ENCODE measurements around the gene NARF. TPM values are rescaled to one million over a fixed set of nuclear protein-coding genes. Genes with fewer than 3 reads are reported as not detected.

The NARF gene
- 70.2 and 74.2 TPM in 2 replicates for polyA plus RNA-seq (2013)

DNA sequence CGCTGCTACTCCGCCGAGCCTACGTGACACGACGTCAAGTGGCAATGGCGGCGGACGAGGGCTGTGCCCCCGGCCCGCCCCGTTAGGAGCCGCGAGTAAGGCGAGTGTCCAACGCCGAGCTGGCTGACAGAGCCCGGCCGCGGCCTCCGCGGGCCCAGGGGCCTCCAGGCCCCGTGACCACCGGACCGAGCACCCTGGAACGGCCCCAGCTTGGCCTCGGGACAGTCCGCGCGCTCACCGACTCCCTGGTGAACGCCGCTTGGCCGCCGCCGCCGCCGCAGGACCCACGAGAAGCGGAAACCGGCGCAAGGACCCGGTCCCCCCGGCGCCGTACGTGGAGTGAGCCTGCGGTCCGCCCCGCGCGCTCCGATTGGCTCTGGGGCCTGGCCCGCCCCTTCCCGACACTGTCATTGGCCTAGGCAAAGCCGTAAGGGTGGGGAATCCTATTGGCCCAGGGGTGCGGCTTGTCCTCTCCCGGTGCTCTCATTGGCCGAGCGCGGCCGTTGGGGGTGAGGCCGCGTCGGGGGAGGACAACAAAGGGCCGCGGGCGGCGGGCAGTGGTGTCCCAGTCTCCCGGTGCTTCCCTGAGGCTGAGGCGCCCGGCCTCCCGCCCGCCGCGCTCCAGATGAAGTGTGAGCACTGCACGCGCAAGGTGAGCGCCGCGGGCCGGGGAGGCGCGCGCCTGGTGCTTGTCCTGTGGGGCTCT lies at the start of gene NARF:
NARF (plus strand) TSS at position 563 of the 706 bp plus-strand sequence; CDS start at position 626, 63 bp downstream.
- H3K27me3 ChIP-seq (ENCODE audit: insufficient read depth, low read length) = no peaks in the 10 kb centered on the region
- H2BK12ac ChIP-seq (ENCODE audit: low read length) = no peak within 1 kb of the TSS
- H3K4me1 ChIP-seq (ENCODE audit: control insufficient read depth in 1 of 2, insufficient read depth in 2 of 2, low read length in 2 of 2) = peaks cover 5 to 6% of the 10 kb centered on the region in 2 experiments
- H3K4me2 ChIP-seq (ENCODE audit: low read length) = peak within 1 kb of the TSS; percentile 89
- H4K8ac ChIP-seq (ENCODE audit: low read depth, low read length) = peak within 1 kb of the TSS; percentile 98
- peak within 1 kb of the TSS; percentile 90 for H2AK5ac ChIP-seq (ENCODE audit: low read length)
- peak within 1 kb of the TSS; percentile 100 for H4K91ac ChIP-seq (ENCODE audit: low read depth, low read length)
- H3K4me3 ChIP-seq (ENCODE audit: low read depth, low read length) = peak within 1 kb of the TSS; percentile 88
- DNase-seq = peak; percentile 98 to 99
- peak within 1 kb of the TSS; percentile 99 for H3K9ac ChIP-seq (ENCODE audit: low read length)
- peak within 1 kb of the TSS; percentile 99 for H2BK5ac ChIP-seq (ENCODE audit: low read depth, low read length, poor library complexity)
- H3K9me3 ChIP-seq (ENCODE audit: insufficient read depth, low read depth, low read length) = no peaks in the 10 kb centered on the region
- no CpG with 5 or more reads among the region's 85 CpGs for WGBS (ENCODE audit: extremely low coverage, insufficient coverage, insufficient read length)
- H3K27ac ChIP-seq (ENCODE audit: low read depth, low read length) = peak within 1 kb of the TSS; percentile 100
- H3K4ac ChIP-seq (ENCODE audit: low read depth, low read length) = peak within 1 kb of the TSS; percentile 98
- peak within 1 kb of the TSS; percentile 91 for H4K12ac ChIP-seq (ENCODE audit: low read depth, low read length)
- H2BK120ac ChIP-seq (ENCODE audit: insufficient read depth, low read length, poor library complexity) = peak within 1 kb of the TSS; percentile 96
- H3K18ac ChIP-seq (ENCODE audit: low read length) = peak within 1 kb of the TSS; percentile 98
- H3K79me2 ChIP-seq (ENCODE audit: control insufficient read depth, insufficient read depth, low read length, poor library complexity) = peaks cover 5% of the 10 kb centered on the region
- H2AFZ ChIP-seq (ENCODE audit: insufficient read depth, low read length, poor library complexity) = peak within 1 kb of the TSS; percentile 89
- peaks cover 12 to 21% of the 10 kb centered on the region in 2 experiments for H3K36me3 ChIP-seq (ENCODE audit: control insufficient read depth in 1 of 2, insufficient read depth in 2 of 2, low read length in 2 of 2)
- H3K23ac ChIP-seq (ENCODE audit: low read length) = no peak within 1 kb of the TSS
- H3K79me1 ChIP-seq (ENCODE audit: low read length) = peaks cover 6% of the 10 kb centered on the region
- H3K14ac ChIP-seq (ENCODE audit: low read length) = peak within 1 kb of the TSS; percentile 98

DNA sequence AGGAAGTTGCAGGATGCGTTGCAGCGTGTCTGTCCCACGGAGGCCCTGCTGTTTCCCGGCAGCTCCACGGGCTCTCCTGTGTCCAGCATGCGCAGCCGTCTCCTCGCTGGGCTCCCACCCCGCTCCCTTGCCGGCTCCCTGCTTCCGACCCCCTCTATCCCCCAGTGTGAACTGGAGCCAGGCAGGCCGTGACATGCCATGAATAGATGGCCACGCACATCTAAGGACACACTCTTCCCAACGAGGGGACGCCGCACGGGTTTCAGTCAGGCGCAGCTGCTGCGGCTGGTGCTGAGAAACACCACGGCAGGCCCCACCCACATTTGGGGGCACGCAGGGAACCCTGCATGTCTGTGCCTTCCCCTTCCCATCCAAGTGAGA lies 49.6 kb upstream of the NARF start:
- no peak overlapping the region for H4K91ac ChIP-seq (ENCODE audit: low read depth, low read length)
- no peaks in the 10 kb centered on the region for H3K27me3 ChIP-seq (ENCODE audit: insufficient read depth, low read length)
- WGBS (ENCODE audit: extremely low coverage, insufficient coverage, insufficient read length) = no CpG with 5 or more reads among the region's 21 CpGs
- DNase-seq = no peak
- H3K4ac ChIP-seq (ENCODE audit: low read depth, low read length) = no peak overlapping the region
- H3K4me1 ChIP-seq (ENCODE audit: control insufficient read depth in 1 of 2, insufficient read depth in 2 of 2, low read length in 2 of 2) = no peaks in the 10 kb centered on the region
- peak overlapping the region; percentile 37 for H3K9ac ChIP-seq (ENCODE audit: low read length)
- H3K79me1 ChIP-seq (ENCODE audit: low read length) = no peaks in the 10 kb centered on the region
- H3K27ac ChIP-seq (ENCODE audit: low read depth, low read length) = no peak overlapping the region
- no peak overlapping the region for H2AK5ac ChIP-seq (ENCODE audit: low read length)
- H3K23ac ChIP-seq (ENCODE audit: low read length) = no peak overlapping the region
- peak overlapping the region; percentile 18 for H3K4me3 ChIP-seq (ENCODE audit: low read depth, low read length)
- no peak overlapping the region for H3K14ac ChIP-seq (ENCODE audit: low read length)
- no peak overlapping the region for H2BK5ac ChIP-seq (ENCODE audit: low read depth, low read length, poor library complexity)
- H2AFZ ChIP-seq (ENCODE audit: insufficient read depth, low read length, poor library complexity) = no peak overlapping the region
- no peaks in the 10 kb centered on the region for H3K9me3 ChIP-seq (ENCODE audit: insufficient read depth, low read depth, low read length)
- H3K79me2 ChIP-seq (ENCODE audit: control insufficient read depth, insufficient read depth, low read length, poor library complexity) = no peaks in the 10 kb centered on the region
- no peak overlapping the region for H3K4me2 ChIP-seq (ENCODE audit: low read length)
- H3K36me3 ChIP-seq (ENCODE audit: control insufficient read depth in 1 of 2, insufficient read depth in 2 of 2, low read length in 2 of 2) = peaks cover 0 to 4% of the 10 kb centered on the region in 2 experiments
- H2BK120ac ChIP-seq (ENCODE audit: insufficient read depth, low read length, poor library complexity) = no peak overlapping the region
- no peak overlapping the region for H3K18ac ChIP-seq (ENCODE audit: low read length)
- H4K12ac ChIP-seq (ENCODE audit: low read depth, low read length) = no peak overlapping the region
- no peak overlapping the region for H2BK12ac ChIP-seq (ENCODE audit: low read length)
- H4K8ac ChIP-seq (ENCODE audit: low read depth, low read length) = no peak overlapping the region

DNA sequence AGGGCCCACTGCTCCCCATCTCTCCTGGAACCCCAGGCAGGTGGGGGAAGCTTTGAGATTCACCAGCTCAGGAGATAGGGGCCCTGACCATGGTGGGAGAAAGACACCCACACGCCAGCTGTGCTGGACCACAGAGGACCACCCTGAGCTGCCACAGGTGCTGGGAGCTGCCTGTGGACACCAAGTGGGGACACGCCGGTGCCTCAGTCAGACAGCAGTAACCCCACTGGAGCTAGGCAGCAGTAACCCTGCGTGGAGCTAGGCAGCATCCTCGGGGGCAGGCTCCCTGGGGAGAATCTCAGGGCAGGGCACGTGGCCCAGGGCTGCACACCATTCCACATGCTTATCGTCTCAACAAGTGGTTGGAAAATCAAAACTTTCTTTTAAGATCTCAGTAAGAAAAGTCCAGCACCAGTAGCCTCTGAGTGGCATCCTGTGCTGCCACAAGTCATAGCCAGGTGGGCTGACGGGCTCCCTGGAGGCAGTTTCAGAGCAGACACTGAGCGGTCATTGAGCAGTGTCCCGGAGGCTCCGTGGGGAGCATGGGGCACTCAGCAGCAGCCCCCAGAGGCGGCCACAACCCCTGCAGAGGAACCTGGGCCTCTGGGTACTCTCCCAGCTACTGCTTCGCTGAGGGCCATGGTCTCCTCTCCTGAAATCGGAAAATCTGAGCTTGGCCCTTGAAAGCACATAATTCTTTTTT lies 48.4 kb upstream of the NARF start:
- Histone ChIP-seq H3K4me3 (ENCODE audit: low read depth, low read length) (no peak overlapping the region), H3K4ac (ENCODE audit: low read depth, low read length) (no peak overlapping the region), H3K27me3 (ENCODE audit: insufficient read depth, low read length) (no peaks in the 10 kb centered on the region), H4K91ac (ENCODE audit: low read depth, low read length) (no peak overlapping the region), H2BK12ac (ENCODE audit: low read length) (no peak overlapping the region), H3K27ac (ENCODE audit: low read depth, low read length) (no peak overlapping the region), H2AFZ (ENCODE audit: insufficient read depth, low read length, poor library complexity) (no peak overlapping the region), H2BK5ac (ENCODE audit: low read depth, low read length, poor library complexity) (no peak overlapping the region), H3K79me1 (ENCODE audit: low read length) (no peaks in the 10 kb centered on the region), H3K4me1 (ENCODE audit: control insufficient read depth in 1 of 2, insufficient read depth in 2 of 2, low read length in 2 of 2) (no peaks in the 10 kb centered on the region), H2AK5ac (ENCODE audit: low read length) (no peak overlapping the region), H3K9ac (ENCODE audit: low read length) (no peak overlapping the region), H3K36me3 (ENCODE audit: control insufficient read depth in 1 of 2, insufficient read depth in 2 of 2, low read length in 2 of 2) (no peaks in the 10 kb centered on the region), H3K79me2 (ENCODE audit: control insufficient read depth, insufficient read depth, low read length, poor library complexity) (no peaks in the 10 kb centered on the region), H3K4me2 (ENCODE audit: low read length) (no peak overlapping the region), H3K9me3 (ENCODE audit: insufficient read depth, low read depth, low read length) (no peaks in the 10 kb centered on the region), H3K23ac (ENCODE audit: low read length) (no peak overlapping the region), H4K12ac (ENCODE audit: low read depth, low read length) (no peak overlapping the region), H3K14ac (ENCODE audit: low read length) (no peak overlapping the region), H3K18ac (ENCODE audit: low read length) (no peak overlapping the region), H4K8ac (ENCODE audit: low read depth, low read length) (no peak overlapping the region), H2BK120ac (ENCODE audit: insufficient read depth, low read length, poor library complexity) (no peak overlapping the region)
- WGBS (ENCODE audit: extremely low coverage, insufficient coverage, insufficient read length) = no CpG with 5 or more reads among the region's 14 CpGs
- DNase-seq = no peak

DNA sequence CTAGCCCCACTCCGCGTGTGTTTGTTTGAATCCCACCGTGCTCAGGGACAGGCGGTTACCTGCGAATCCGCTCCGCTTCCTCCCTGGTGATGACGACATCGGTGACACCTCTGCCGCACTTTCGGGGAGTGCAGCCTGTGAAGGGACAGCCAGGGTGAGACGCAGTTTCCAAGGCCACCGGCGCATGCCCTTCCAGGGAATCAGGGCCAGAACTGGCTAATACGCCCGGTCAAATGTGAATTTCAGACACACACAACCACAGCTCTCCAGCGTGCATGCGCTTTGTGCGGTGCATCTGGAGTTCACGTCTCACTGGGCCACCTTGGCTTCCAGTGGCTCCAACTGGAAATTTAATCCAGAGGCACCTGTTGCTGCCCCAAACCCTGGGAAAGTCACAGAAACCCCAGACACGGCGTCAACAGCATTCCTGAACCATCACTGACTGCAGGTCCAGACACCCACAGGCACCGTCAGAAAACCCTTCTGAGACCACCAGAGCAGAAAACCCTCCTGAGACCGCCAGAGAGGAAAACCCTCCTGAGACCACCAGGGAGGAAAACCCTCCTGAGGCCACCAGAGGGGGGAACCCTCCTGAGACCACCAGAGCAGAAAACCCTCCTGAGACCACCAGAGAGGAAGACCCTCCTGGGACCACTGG lies 47.0 kb upstream of the NARF start:
- H2BK5ac ChIP-seq (ENCODE audit: low read depth, low read length, poor library complexity) = no peak overlapping the region
- no peak overlapping the region for H2AK5ac ChIP-seq (ENCODE audit: low read length)
- no peak overlapping the region for H2AFZ ChIP-seq (ENCODE audit: insufficient read depth, low read length, poor library complexity)
- H3K36me3 ChIP-seq (ENCODE audit: control insufficient read depth in 1 of 2, insufficient read depth in 2 of 2, low read length in 2 of 2) = no peaks in the 10 kb centered on the region
- H3K79me2 ChIP-seq (ENCODE audit: control insufficient read depth, insufficient read depth, low read length, poor library complexity) = no peaks in the 10 kb centered on the region
- DNase-seq = no peak
- no peak overlapping the region for H4K8ac ChIP-seq (ENCODE audit: low read depth, low read length)
- H3K9ac ChIP-seq (ENCODE audit: low read length) = peak overlapping the region; percentile 64
- no peaks in the 10 kb centered on the region for H3K4me1 ChIP-seq (ENCODE audit: control insufficient read depth in 1 of 2, insufficient read depth in 2 of 2, low read length in 2 of 2)
- H2BK120ac ChIP-seq (ENCODE audit: insufficient read depth, low read length, poor library complexity) = no peak overlapping the region
- no peaks in the 10 kb centered on the region for H3K27me3 ChIP-seq (ENCODE audit: insufficient read depth, low read length)
- peaks cover 2% of the 10 kb centered on the region for H3K9me3 ChIP-seq (ENCODE audit: insufficient read depth, low read depth, low read length)
- H4K12ac ChIP-seq (ENCODE audit: low read depth, low read length) = no peak overlapping the region
- no peak overlapping the region for H3K18ac ChIP-seq (ENCODE audit: low read length)
- no peak overlapping the region for H3K14ac ChIP-seq (ENCODE audit: low read length)
- H3K27ac ChIP-seq (ENCODE audit: low read depth, low read length) = no peak overlapping the region
- no peak overlapping the region for H3K4me3 ChIP-seq (ENCODE audit: low read depth, low read length)
- no peak overlapping the region for H3K23ac ChIP-seq (ENCODE audit: low read length)
- H3K4me2 ChIP-seq (ENCODE audit: low read length) = no peak overlapping the region
- H4K91ac ChIP-seq (ENCODE audit: low read depth, low read length) = no peak overlapping the region
- no peak overlapping the region for H3K4ac ChIP-seq (ENCODE audit: low read depth, low read length)
- no peaks in the 10 kb centered on the region for H3K79me1 ChIP-seq (ENCODE audit: low read length)
- no peak overlapping the region for H2BK12ac ChIP-seq (ENCODE audit: low read length)
- no CpG with 5 or more reads among the region's 24 CpGs for WGBS (ENCODE audit: extremely low coverage, insufficient coverage, insufficient read length)

Measured in trophoblast cell (in vitro differentiated cells and primary cell).